HepG2 (cell line): ENCODE results near the gene USP9Y. TPM values are rescaled to one million over a fixed set of nuclear protein-coding genes. Genes with fewer than 3 reads are reported as not detected.

Experiments
- ATAC-seq: fragments of 200-7000 bp; cut with Tn5 transposase; 3 replicates; pipeline ENCODE4 v1.9.1; 2020; ENCODE audit warnings: mild to moderate bottlenecking, moderate library complexity
- BruUV-seq: library from RNA; stranded (reverse); fragments of 400-500 nt; replicated peaks from 2 replicates; lab custom pipeline; 2021; lab: Mats Ljungman, UMichigan
- CTCF ChIA-PET: fragments of 300-600 bp; formaldehyde crosslinking; extraction: SDS; loops from one replicate; lab custom pipeline; 2021; ENCODE audit warnings: low total read pairs, inconsistent platforms, low intra/inter-chr PET ratio; lab: Yijun Ruan, JAX
- POLR2A ChIA-PET: fragments of 350-600 bp; sonication (Branson Sonifier 250); formaldehyde crosslinking; loops from one replicate; lab custom pipeline; 2020; ENCODE audit warnings: antibody characterized with exemption, inconsistent platforms; lab: Yijun Ruan, JAX
- DNase-seq: peaks from one replicate; pipeline ENCODE4 v3.0.0-alpha.2; 2015; ENCODE audit warnings: low spot score
- FAIRE-seq: peaks from 3 replicates; lab custom pipeline; 2011; peaks lifted over from hg19 to GRCh38; lab: Jason Lieb, UNC
- H2AFZ ChIP-seq: one replicate; pipeline ENCODE4 v1.6.1; 2011; ENCODE audit warnings: low read length, inconsistent platforms
- H3K27ac ChIP-seq: fragments of 300-600 bp; 3 replicates; pipeline ENCODE4 v1.8.0; 2011; ENCODE audit warnings: mixed run types, mild to moderate bottlenecking, mixed read lengths, low read length, inconsistent platforms; ENCODE audit not compliant: insufficient read depth; ENCODE audit errors: extremely low read length
- H3K27me3 ChIP-seq, 2 experiments: fragments of 200-600 bp in 1 of 2; 2 replicates in 1 of 2; 3 replicates in 1 of 2; pipeline versions ENCODE4 v1.6.0 to v1.8.0; 2011; ENCODE audit warnings: low read length in 2 of 2, mild to moderate bottlenecking in 2 of 2, moderate library complexity in 2 of 2, inconsistent platforms in 1 of 2; ENCODE audit not compliant: insufficient read depth in 2 of 2, control insufficient read depth in 1 of 2
- H3K36me3 ChIP-seq, 2 experiments: fragments of 200-600 bp in 1 of 2; replicated peaks in 1 of 2; 2 replicates in 1 of 2; 3 replicates in 1 of 2; pipeline versions ENCODE4 v1.5.1 to v1.8.0; 2011; ENCODE audit warnings: low read length in 2 of 2, inconsistent platforms in 1 of 2; ENCODE audit not compliant: insufficient read depth in 2 of 2, control insufficient read depth in 1 of 2
- H3K4me1 ChIP-seq: 2 replicates; pipeline ENCODE4 v1.5.1; 2012; ENCODE audit warnings: low read length, inconsistent platforms; ENCODE audit not compliant: insufficient read depth
- H3K4me2 ChIP-seq: 2 replicates; pipeline ENCODE4 v1.6.0; 2011; ENCODE audit warnings: low read depth, low read length, inconsistent platforms
- H3K4me3 ChIP-seq, 3 experiments: fragments of 200-600 bp in 1 of 3; sonication (generic), shearing (Covaris generic) in 1 of 3; replicated peaks in 1 of 3; 2 replicates each; pipeline ENCODE4 v1.5.1; 2011 to 2016; ENCODE audit warnings: low read length in 3 of 3, inconsistent platforms in 2 of 3, low read depth in 2 of 3, mild to moderate bottlenecking in 2 of 3, control low read depth in 1 of 3, mixed read lengths in 1 of 3; ENCODE audit not compliant: insufficient read depth in 1 of 3
- H3K79me2 ChIP-seq: one replicate; pipeline ENCODE4 v1.6.1; 2011; ENCODE audit warnings: low read length, inconsistent platforms; ENCODE audit not compliant: insufficient read depth
- H3K9ac ChIP-seq: 2 replicates; pipeline ENCODE4 v1.6.0; 2011; ENCODE audit warnings: mild to moderate bottlenecking, low read depth, low read length, inconsistent platforms; ENCODE audit not compliant: insufficient read depth
- H3K9me3 ChIP-seq: 2 replicates; pipeline ENCODE4 v1.5.1; 2012; ENCODE audit warnings: mild to moderate bottlenecking, low read length
- H4K20me1 ChIP-seq: 2 replicates; pipeline ENCODE4 v1.6.0; 2011; ENCODE audit warnings: inconsistent platforms, mild to moderate bottlenecking, low read length, moderate library complexity; ENCODE audit not compliant: insufficient read depth
- AKAP8 ChIP-seq: sonication (generic); formaldehyde crosslinking; IDR thresholded peaks from 2 replicates; pipeline ENCODE4 v1.5.1; 2020; ENCODE audit warnings: mild to moderate bottlenecking, missing genetic modification reagents
- ASH2L ChIP-seq: fragments of 300-600, 200-600 bp; sonication (generic); IDR thresholded peaks from 2 replicates; pipeline ENCODE4 v1.7.0; 2017; ENCODE audit warnings: low read depth, mild to moderate bottlenecking, moderate library complexity, mixed read lengths, low read length; ENCODE audit not compliant: insufficient read length
- BORCS8-MEF2B ChIP-seq: sonication (generic); formaldehyde crosslinking; IDR thresholded peaks from 2 replicates; pipeline ENCODE4 v1.8.0; 2022; ENCODE audit warnings: mild to moderate bottlenecking, missing genetic modification reagents
- CCDC6 ChIP-seq: sonication (generic); formaldehyde crosslinking; IDR thresholded peaks from 2 replicates; pipeline ENCODE4 v1.8.1; 2022; ENCODE audit warnings: mild to moderate bottlenecking, missing genetic modification reagents, moderate library complexity
- DBP ChIP-seq: sonication (generic); formaldehyde crosslinking; IDR thresholded peaks from 2 replicates; pipeline ENCODE4 v1.4.0; 2020; ENCODE audit warnings: missing genetic modification reagents; ENCODE audit errors: not compliant biosample characterization
- ETV6 ChIP-seq: sonication (generic); formaldehyde crosslinking; conservative IDR thresholded peaks from 2 replicates; pipeline ENCODE4 v1.4.0; 2020; ENCODE audit warnings: missing genetic modification reagents
- MTA3 ChIP-seq: sonication (generic); formaldehyde crosslinking; IDR thresholded peaks from 2 replicates; pipeline ENCODE4 v1.4.0; 2020; ENCODE audit warnings: missing genetic modification reagents
- RERE ChIP-seq: IDR thresholded peaks from 2 replicates; pipeline ENCODE4 v1.6.1; 2016; ENCODE audit warnings: low read depth, missing genetic modification reagents, missing compliant biosample characterization
- THAP7 ChIP-seq: sonication (generic); formaldehyde crosslinking; IDR thresholded peaks from 2 replicates; pipeline ENCODE4 v1.8.1; 2023; ENCODE audit warnings: mild to moderate bottlenecking, missing genetic modification reagents
- THYN1 ChIP-seq: sonication (generic); formaldehyde crosslinking; IDR thresholded peaks from 2 replicates; pipeline ENCODE4 v1.8.1; 2023; ENCODE audit warnings: low read depth, mild to moderate bottlenecking, moderate library complexity, missing genetic modification reagents, borderline replicate concordance
- ZBTB8A ChIP-seq: sonication (generic); formaldehyde crosslinking; IDR thresholded peaks from 2 replicates; pipeline ENCODE4 v1.4.0; 2020; ENCODE audit warnings: mild to moderate bottlenecking, low read depth, missing genetic modification reagents, borderline replicate concordance
- ZFP90 ChIP-seq: sonication (generic); formaldehyde crosslinking; IDR thresholded peaks from 2 replicates; pipeline ENCODE4 v1.8.0; 2022; ENCODE audit warnings: missing genetic modification reagents, mild to moderate bottlenecking, inconsistent platforms, borderline replicate concordance
- ZNF460 ChIP-seq: sonication (generic); formaldehyde crosslinking; IDR thresholded peaks from 2 replicates; pipeline ENCODE4 v1.5.1; 2020; ENCODE audit warnings: missing genetic modification reagents, mild to moderate bottlenecking, borderline replicate concordance
- ZNF781 ChIP-seq: sonication (generic); formaldehyde crosslinking; IDR thresholded peaks from 2 replicates; pipeline ENCODE4 v1.5.1; 2020; ENCODE audit warnings: borderline replicate concordance, mild to moderate bottlenecking, missing genetic modification reagents; ENCODE audit errors: not compliant biosample characterization
- WGBS: methylation state at CpG from one replicate; pipeline ENCODE4 v1.1.6; 2017; ENCODE audit warnings: low lambda C conversion rate; 5-methylcytosine and 5-hydroxymethylcytosine counted together
- in situ Hi-C: cut with HindIII; loops from 2 replicates; pipeline ENCODE4 v1.10.0; 2017; ENCODE audit warnings: low pct_unique_long_range_greater_than_20kb; ENCODE audit not compliant: extremely low pct_ligation_motif_present
- intact Hi-C: fragments of 100-400 bp; cut with micrococcal nuclease; formaldehyde crosslinking; loops from one replicate; pipeline ENCODE4 v1.10.0; 2022; ENCODE audit not compliant: unreplicated experiment
- polyA plus RNA-seq, 8 experiments: library from polyadenylated mRNA; depleted of rRNA in 3 of 8; stranded (reverse) in 7 of 8; unstranded in 1 of 8; fragments of >200 nt; fragmentation: Illumina TruSeq in 4 of 8; extraction: Trizol in 4 of 8; gene quantifications; 2 replicates each; pipeline versions ENCODE4 v1.2.1 to v1.2.3, GENCODE V29; 2011 to 2016; ENCODE audit warnings: low read depth in 4 of 8, missing spikeins in 1 of 8, mixed read lengths in 1 of 8; ENCODE audit not compliant: insufficient read depth in 1 of 8
- total RNA-seq, 5 experiments: library from RNA; depleted of rRNA; stranded (reverse); fragments of >200 nt; fragmentation: Illumina TruSeq; extraction: Trizol; gene quantifications; 2 replicates each; pipeline ENCODE4 v1.2.3, GENCODE V29; 2016; ENCODE audit warnings: low read depth in 1 of 5

Gene USP9Y
- total and polyA plus RNA-seq, 2 of the 13 experiments (the other 11 are each of a cell fraction or from before 2014, with no cell fraction given): 14.6 to 41.9 TPM

- Histone ChIP-seq H3K4me2 (no peak overlapping the region), H3K9ac (no peak overlapping the region), H3K36me3 (no peaks in the 10 kb centered on the region; a peak in 1 of 5 replicates), H3K4me3 (no peak overlapping the region), H2AFZ (no peak overlapping the region), H3K79me2 (no peaks in the 10 kb centered on the region), H3K27ac (no peak overlapping the region), H3K4me1 (no peaks in the 10 kb centered on the region), H3K27me3 (no peaks in the 10 kb centered on the region), H3K9me3 (no peaks in the 10 kb centered on the region), H4K20me1 (no peaks in the 10 kb centered on the region)
- intact Hi-C loops (no loop called here), in situ Hi-C loops (no loop called here)
- no peak for FAIRE-seq
- WGBS: 84% methylated on average over 2 of the region's 2 CpGs
- DNase-seq: no peak
- CTCF ChIA-PET: no interaction called here
- TF ChIP-seq AKAP8 (CRISPR knock-in tag) (no peak), ASH2L (no peak), MTA3 (no peak), CCDC6 (CRISPR knock-in tag) (no peak), THAP7 (no peak), DBP (CRISPR knock-in tag) (no peak), ZNF460 (CRISPR knock-in tag) (no peak), BORCS8-MEF2B (CRISPR knock-in tag) (no peak), ZBTB8A (CRISPR knock-in tag) (no peak), ZNF781 (CRISPR knock-in tag) (no peak), ETV6 (CRISPR knock-in tag) (no peak), ZFP90 (no peak), RERE (CRISPR knock-in tag) (no peak), THYN1 (CRISPR knock-in tag) (no peak)
- POLR2A ChIA-PET: no interaction called here
- ATAC-seq: no peak
- no TSS peak for BruUV-seq
Measured at GRCh38 chrY:12741414-12741813, 40.4 kb downstream of the USP9Y start.
